Prostate gland (tissue), 2 donors: ENCODE measurements around the gene MORN1.

Source experiments
- CTCF ChIP-seq, 4 experiments: fragments of 200-600 bp in 2 of 4; fragments of 450-650 bp in 2 of 4; sonication (generic) in 2 of 4; IDR thresholded peaks; 1 replicate in 3 of 4; 2 replicates in 1 of 4; pipeline ENCODE4 v1.5.1; 2016 to 2019; ENCODE audit warnings: antibody characterized with exemption in 4 of 4, mild to moderate bottlenecking in 2 of 4, moderate library complexity in 2 of 4
- POLR2A ChIP-seq: fragments of 450-650 bp; IDR thresholded peaks from one replicate; pipeline ENCODE4 v1.6.1; 2016; ENCODE audit warnings: antibody characterized with exemption, mild to moderate bottlenecking
- POLR2AphosphoS5 ChIP-seq: sonication (generic); formaldehyde crosslinking; IDR thresholded peaks from one replicate; pipeline ENCODE4 v1.6.1; 2017; ENCODE audit warnings: antibody characterized with exemption

GRCh38 chr1:2272686-2273400 lies 118.5 kb downstream of the MORN1 start:
- TF ChIP-seq POLR2A: no peak
- TF ChIP-seq CTCF (IDR thresholded peaks at IDR 0.05): no peak
- TF ChIP-seq POLR2AphosphoS5: no peak
